ENCODE measurements around the gene CCDC150. TPM values are rescaled to one million over a fixed set of nuclear protein-coding genes. Genes with fewer than 3 reads are reported as not detected.
"Not testable (repeated sequence)": the region's sequence is repeated elsewhere in the genome, so short reads cannot be mapped to it uniquely, and the experiment has no call there.

CCDC150 gene
- total RNA-seq: 9.1 and 10.9 TPM in 2 replicates

GRCh38 chr2:196639180-196640030, at the start of gene CCDC150:
CCDC150 (plus strand) TSS chr2:196639715; CDS start chr2:196639767, 52 bp downstream.
- peak; percentile 96 for DNase-seq

GRCh38 chr2:196590286-196590685, 49.2 kb upstream of the CCDC150 start:
- no peak for DNase-seq

- no peak for DNase-seq
These were observed 48.5 kb upstream of the CCDC150 start for GRCh38 chr2:196591004-196591403.

- DNase-seq: no peak
These were observed 47.9 kb upstream of the CCDC150 start for GRCh38 chr2:196591621-196592022.

GRCh38 chr2:196592331-196592910, 47.1 kb upstream of the CCDC150 start:
- peak; percentile 47 for DNase-seq

GRCh38 chr2:196592911-196593881, 46.3 kb upstream of the CCDC150 start, which contains the start of gene HECW2:
HECW2 (minus strand) TSS chr2:196593554.
- DNase-seq: peak; percentile 70

- DNase-seq: no peak
These were observed 45.4 kb upstream of the CCDC150 start for GRCh38 chr2:196594158-196594557.

- DNase-seq: no peak
These were observed 42.0 kb upstream of the CCDC150 start for GRCh38 chr2:196597531-196597930.

- no peak for DNase-seq
These were observed 41.1 kb upstream of the CCDC150 start for GRCh38 chr2:196598412-196598811.

- DNase-seq: no peak
These were observed 40.7 kb upstream of the CCDC150 start for GRCh38 chr2:196598846-196599245.

- peak; percentile 85 for DNase-seq
These were observed 37.8 kb upstream of the CCDC150 start for GRCh38 chr2:196601430-196602306.

- DNase-seq: no peak
These were observed 35.3 kb upstream of the CCDC150 start for GRCh38 chr2:196604196-196604595.

- peak; percentile 78 for DNase-seq
These were observed 33.0 kb upstream of the CCDC150 start for GRCh38 chr2:196606516-196606915.

- DNase-seq: peak; percentile 69
These were observed 32.4 kb upstream of the CCDC150 start for GRCh38 chr2:196607073-196607472.

GRCh38 chr2:196607896-196608295, 31.6 kb upstream of the CCDC150 start:
- not testable (repeated sequence) for DNase-seq

- DNase-seq: no peak
These were observed 29.7 kb upstream of the CCDC150 start for GRCh38 chr2:196609806-196610205.

- no peak for DNase-seq
These were observed 28.7 kb upstream of the CCDC150 start for GRCh38 chr2:196610796-196611195.

GRCh38 chr2:196613302-196613701, 26.2 kb upstream of the CCDC150 start:
- no peak for DNase-seq

GRCh38 chr2:196617430-196617829, 22.1 kb upstream of the CCDC150 start:
- no peak for DNase-seq

- no peak for DNase-seq
These were observed 20.9 kb upstream of the CCDC150 start for GRCh38 chr2:196618661-196619060.

- DNase-seq: no peak
These were observed 9.0 kb upstream of the CCDC150 start for GRCh38 chr2:196630531-196630930.

GRCh38 chr2:196635156-196635555, 4.4 kb upstream of the CCDC150 start:
- DNase-seq: no peak
